ENCODE data around the gene TRANK1.
"Not testable (repeated sequence)": the region's sequence is repeated elsewhere in the genome, so short reads cannot be mapped to it uniquely, and the experiment has no call there.

TRANK1 gene

DNA sequence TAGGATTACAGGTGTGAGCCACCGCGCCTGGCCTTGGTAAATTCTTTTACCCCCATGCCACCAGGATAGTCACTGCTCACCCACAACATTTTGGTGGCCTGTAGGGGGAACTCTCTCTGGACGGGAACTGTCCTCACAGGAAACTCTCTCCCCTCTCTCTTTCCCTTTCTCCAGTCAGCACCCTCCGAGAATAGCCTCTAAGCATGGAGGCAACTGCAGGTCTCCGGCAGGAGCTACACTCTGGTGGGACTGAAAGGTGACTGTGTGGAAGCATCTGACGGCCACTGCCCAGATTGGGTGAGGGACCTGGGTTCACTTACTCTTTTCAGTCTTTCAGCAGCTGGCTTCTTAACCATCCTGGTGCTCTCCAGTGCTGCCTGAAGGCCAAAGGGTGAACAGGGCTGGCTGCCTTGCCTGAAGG, 21.3 kb downstream of the TRANK1 start:
- DNase-seq (ENCODE audit: extremely low read depth in 1 of 2, low read depth in 1 of 2), result no peak

DNA sequence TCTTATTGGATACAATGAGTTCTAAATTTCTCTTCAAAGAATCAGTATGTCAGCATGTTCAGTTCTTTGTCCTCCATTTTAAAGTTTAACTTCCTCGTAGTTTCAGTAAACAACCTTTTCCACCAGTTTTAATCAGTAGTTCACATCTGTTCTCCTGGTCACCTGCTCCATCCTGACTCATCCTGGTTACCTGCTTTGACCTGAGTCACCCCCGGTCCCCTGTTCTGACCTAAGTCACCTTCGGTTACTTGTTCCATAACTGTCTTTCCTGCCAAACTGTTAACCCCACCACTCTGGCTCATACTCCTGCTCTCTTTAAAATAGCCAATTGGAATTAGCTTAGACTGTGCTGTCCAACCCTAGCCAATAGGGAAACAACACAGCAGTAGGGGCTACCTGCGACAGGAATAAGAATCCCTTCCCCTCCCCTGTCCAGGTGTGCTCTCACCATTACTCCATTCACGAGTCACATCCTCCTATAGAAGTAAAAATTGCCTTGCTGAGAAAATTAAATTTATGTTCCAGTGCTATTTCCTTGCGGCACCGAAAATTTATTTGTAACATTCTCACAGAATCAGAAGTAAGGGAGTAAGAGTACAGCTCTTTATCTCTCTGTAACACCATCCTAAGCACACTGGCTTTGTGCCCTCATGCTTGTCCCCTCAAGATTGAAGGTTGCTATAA, 23.8 kb downstream of the TRANK1 start:
- no peak for DNase-seq (ENCODE audit: extremely low read depth in 1 of 2, low read depth in 1 of 2)

DNA sequence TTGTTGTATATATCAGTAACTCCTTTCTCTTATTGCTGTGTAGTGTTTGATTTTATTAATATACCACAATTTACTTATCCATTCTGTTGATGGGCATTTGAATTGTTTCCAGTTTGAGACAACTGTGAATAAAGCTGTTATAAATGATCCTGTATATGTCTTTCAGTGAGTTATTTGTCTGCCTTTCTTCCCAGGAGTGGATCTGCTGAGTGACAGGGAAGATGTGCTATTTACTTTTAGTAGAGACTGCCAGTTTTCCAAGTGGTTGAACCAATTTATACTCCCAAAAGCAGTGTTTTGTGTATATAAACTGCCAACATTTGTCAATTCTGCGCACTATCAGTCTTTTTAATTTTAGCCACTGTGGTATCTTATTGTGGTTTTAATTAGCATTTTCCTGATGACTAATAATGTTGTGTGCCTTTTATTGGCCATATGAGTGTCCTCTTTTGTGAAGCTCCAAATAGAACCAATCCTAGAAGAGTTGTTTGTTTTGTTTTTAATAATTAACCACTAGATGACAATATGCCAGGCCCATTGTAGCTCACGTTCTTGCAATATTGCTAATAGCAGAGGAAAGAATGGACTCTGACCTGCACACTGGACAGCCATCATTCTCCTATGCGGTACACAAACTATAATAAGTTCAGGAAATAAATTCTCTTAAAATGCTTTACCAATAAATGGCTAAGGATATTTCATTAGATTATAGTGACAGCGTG, 25.3 kb downstream of the TRANK1 start:
- DNase-seq (ENCODE audit: extremely low read depth in 1 of 2, low read depth in 1 of 2), result no peak

DNA sequence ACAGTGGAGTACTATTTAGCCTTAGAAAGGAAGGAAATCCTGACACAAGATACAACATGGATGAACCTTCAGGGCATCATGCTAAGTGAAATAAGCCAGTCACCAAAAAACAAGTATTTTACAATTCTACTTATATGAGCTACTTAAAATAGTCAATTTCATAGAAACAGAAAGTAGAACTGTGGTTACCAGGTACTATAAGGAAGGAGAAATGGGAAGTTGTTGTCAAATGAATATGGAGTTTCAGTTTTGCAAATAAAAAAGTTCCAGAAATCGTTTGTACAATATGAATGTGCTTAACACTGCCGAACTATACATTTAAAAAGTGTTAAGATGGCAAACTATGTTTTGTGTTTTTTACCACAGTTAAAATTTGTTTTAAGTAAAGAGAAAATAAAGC, 26.8 kb downstream of the TRANK1 start:
- no peak for DNase-seq (ENCODE audit: extremely low read depth in 1 of 2, low read depth in 1 of 2)

DNA sequence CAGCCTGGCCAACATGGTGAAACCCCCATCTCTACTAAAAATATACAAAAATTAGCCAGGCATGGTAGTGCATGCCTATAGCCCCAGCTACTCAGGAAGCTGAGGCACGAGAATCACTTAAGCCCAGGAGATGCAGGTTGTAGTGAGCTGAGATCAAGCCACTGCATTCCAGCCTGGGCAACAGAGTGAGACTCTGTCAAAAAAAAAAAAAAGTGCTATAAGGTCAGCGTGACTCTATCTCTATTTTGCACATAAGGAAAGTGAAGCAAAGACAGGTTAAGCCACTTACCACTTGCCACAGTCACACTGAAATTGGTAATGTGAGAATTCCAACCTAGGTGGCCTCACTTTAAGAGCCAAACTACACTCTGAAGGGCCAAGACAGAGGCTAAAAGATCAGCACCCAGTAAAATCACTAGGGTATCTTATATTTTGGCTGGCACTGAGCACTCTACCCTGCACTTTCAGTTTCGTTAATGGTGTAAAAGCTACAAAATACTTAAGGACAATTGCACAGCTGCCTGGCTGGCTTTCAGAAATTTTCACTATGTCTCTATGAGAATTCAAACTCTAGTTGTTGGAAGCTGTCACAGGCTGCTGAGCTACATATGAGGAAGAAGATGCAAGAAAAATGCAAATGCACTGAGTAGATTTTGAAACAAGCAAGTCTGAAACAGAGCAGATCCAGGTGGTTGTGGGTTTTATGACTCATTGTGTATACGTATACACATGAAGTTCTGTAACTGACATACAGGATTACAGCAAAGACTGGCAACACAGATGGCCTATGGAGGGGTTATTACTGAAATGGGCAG, 32.7 kb downstream of the TRANK1 start:
- DNase-seq (ENCODE audit: extremely low read depth in 1 of 2, low read depth in 1 of 2), result no peak

DNA sequence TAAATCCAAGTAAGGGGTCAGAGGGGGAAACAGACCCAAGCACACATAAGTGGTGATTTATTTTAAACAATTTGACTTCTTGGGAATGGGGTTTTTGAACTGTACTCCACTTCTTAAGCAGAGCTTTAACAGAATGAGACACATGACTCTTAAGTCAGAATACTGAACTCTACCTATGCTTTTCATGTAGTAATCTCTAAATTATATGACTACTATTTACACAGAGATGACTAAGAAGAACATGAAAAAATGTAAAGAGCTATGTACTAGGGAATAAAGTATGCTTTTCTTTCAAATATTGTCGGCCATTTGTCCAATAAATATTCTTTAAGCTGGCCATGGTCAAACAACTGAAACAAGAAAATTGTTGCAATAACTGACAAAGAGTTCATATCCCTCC, 35.2 kb downstream of the TRANK1 start:
- DNase-seq (ENCODE audit: extremely low read depth in 1 of 2, low read depth in 1 of 2), result no peak

DNA sequence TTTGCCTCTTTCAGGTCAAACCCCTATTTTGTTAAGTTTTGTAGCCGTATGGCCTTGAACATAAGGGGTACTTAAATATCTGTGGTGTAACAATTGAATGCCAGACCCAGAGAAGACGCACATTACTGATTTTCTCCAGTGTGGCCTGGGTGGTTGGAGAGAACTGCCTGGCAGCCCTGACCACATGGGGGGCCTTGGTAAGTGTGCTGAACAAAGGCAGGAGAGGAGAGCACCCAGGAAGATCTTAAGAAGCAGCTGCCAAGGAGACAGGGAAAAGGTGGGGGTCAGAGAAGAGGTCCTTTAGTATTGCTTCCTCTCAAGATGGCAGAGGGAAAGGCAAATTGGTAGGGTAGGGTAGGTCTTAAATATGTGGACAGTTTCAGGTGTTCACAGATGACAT, 35.7 kb downstream of the TRANK1 start:
- no peak for DNase-seq (ENCODE audit: extremely low read depth in 1 of 2, low read depth in 1 of 2)

DNA sequence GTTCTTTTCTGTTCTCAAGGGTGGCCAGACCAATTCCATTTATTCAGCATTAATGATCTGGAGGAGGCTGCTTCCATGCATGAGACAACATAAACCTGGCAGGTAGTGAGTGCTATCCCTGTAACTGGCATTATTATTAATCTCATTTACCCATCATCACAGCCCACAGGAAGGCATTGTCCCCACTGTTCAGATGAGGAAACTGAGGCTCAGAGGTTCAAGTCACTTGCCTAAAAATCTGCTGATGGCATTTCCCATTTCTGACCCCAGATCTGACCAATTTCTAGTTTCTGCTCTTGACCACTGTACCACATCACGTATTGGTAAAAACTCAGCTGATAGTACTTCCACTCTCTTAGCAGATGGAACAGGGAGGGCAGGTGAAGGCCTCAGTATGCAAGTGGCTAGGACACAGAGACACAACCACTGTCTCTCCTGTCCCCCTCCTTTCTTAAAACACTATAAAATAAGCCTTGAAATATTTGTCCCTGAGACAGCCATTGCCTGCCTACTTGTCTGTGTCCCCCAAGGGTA, 36.1 kb downstream of the TRANK1 start:
- no peak for DNase-seq (ENCODE audit: extremely low read depth in 1 of 2, low read depth in 1 of 2)

DNA sequence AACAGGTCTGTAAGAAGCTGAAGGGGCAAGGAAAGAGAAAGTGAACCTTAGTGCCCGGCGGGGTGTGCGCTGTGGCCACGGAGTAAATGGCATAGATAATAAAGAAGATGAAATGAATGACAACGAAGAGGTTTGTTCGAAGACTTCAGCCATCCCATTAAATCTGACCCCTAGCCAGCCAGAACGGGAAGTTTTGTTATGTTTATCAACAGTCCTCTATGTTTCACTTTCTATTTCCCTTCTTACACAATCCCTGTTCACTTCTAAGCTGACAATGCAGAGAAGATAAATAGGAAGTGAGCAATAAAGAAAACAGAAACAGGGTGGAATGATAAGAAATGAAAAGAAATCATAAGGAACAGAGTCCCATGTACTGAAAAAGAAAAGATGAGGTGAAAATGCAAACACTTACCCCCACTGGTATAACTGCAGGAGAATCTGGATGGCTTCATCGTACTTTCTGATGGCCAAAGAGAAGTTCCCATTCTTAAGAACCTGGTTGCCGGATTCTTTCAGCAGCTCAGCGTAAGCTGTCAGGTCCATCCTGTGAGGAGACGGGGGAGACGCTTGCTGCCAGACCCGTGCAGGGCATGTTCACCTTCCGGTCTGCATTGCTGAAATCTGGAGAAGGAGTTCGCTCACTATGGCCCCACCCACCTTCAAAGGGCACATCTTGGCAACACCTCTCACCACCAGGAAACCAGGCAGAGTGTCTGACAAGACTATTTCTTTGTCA, 36.8 kb downstream of the TRANK1 start:
- peak; percentile 16 to 53 for DNase-seq (ENCODE audit: extremely low read depth in 1 of 2, low read depth in 1 of 2)

DNA sequence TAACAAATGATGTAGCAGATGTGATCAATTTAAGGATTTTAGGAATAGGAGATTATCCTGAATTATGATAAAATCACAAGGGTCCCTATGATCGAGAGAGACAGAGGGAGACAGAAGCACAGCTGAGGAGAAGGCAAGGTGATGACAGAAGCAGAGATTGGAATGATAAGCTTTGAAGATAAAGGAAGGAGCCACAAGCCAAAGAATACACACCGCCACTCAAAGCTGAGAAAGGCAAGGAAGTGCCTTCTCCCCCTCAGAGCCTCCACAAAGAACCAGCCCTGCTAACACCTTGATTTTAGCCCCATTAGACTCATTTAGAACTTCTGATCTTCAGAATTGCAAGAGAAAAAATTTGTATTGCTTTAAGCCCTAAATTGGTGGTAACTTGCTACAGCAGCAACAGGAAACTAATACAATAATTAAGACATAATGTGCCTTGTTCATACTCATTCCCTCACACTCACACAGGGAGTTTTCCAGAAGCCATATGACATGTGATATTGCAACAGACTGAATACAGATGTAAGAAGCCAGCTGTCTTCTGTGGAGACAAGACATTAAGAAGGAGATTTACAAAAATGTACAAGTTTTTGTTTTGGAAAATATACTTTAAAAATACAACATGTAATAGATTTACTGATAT, 38.2 kb downstream of the TRANK1 start:
- DNase-seq (ENCODE audit: extremely low read depth in 1 of 2, low read depth in 1 of 2), result no peak

DNA sequence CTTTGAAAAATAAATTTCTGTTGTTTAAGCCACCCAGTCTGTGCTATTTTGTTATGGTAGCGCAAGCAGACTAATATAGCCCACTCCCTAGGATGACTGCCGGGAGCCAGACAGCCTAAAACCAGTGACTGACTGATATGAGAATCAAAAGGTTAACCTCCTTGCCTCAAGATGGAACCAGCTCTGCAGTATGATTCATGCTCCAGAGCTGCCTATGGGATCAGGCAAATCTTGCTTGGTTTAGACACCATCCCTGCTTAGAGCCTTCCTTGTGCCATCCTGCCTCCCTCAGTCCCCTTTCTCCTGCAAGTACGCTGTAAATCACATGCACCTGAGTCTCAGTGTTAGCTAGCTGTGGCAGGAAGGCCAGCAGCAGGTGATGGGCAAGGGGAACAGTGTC, 39.3 kb downstream of the TRANK1 start:
- DNase-seq (ENCODE audit: extremely low read depth in 1 of 2, low read depth in 1 of 2), result no peak

DNA sequence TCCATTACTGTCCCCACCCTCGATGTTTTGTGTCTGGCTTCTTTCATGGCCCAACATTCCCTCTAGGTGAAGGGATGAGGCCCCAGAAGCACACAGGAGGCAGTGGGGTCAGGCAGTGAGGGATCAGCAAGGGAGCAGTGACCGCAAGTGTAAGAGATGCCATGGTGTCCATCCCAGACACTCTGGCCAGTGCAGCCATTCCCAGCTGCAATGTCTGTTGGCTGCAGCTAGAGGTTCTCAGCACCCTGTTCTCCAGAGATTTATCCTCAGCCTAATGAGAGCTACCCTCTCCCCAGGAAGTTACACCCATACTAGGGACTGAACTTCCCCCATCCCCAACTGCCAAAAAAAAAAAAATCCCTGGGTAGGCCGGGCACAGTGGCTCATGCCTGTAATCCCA, 40.2 kb downstream of the TRANK1 start:
- no peak for DNase-seq (ENCODE audit: extremely low read depth in 1 of 2, low read depth in 1 of 2)

DNA sequence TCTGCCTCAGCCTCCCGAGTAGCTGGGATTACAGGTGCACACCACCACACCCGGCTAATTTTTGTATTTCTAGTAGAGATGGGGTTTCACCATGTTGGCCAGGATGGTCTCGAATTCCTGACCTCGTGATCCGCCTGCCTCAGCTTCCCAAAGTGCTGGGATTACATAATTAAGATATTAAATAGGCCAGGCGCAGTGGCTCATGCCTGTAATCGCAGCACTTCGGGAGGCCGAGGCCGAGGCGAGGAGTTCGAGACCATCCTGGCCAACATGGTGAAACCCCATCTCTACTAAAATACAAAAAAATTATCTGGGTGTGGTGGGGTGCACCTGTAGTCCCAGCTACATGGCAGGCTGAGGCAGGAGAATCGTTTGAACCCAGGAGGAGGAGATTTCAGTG, 40.8 kb downstream of the TRANK1 start:
- not testable (repeated sequence) for DNase-seq (ENCODE audit: extremely low read depth in 1 of 2, low read depth in 1 of 2)

DNA sequence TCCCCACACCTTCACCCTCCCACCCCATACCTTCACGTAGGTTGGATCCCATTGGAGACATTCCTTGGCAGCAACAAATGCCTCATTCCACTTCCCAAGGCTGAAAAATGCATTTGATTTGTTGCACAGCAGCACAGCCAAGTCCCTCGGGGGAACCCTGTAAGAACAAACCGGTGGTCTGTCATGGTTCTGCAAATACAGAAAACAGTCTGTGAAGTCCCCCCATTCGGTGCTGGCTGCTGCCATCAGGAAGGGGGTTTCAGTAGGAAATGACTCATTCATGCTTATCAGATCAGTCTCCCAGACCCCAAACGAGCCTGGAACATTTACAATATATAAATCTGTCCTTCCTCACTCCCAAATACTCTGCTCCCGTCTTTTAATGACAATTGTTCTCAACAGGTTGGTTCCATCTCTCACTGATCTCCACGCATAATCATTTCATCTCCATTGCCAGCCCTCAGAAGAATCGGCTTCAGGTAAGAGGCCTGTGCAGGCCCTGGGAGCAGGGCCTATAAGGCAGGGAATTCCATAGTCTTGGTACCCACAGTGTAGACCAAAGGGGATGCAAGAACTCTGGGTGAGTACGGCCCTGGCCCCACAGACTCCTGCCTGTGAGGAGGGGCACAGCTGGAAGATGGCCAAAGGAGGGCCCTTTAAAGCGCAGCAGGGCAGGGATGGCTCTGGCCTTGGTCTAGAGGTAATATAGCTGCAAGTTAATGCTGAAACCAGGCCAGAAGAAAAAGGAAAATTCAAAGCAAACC, 41.6 kb downstream of the TRANK1 start:
- DNase-seq (ENCODE audit: extremely low read depth in 1 of 2, low read depth in 1 of 2), result no peak

DNA sequence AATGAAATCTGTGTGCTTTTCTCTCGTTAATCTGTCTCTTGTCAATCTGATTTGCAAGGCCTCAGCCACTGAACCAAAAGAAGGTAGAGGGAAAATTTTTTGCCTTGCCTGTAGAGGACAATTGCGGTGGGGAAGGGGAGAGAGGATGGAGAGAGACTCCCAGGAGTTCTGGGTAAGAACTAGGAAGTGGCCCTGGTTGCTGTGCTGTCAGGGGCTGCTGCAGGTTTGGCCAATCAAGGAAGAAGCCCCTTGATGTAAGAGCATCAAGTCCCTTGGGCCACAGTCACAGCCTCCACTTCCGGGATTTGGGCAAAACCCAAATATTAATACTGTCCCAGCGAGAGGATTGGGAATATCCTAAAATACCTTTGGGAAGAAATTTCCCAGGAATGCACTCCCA, 43.3 kb downstream of the TRANK1 start:
- no peak for DNase-seq (ENCODE audit: extremely low read depth in 1 of 2, low read depth in 1 of 2)

DNA sequence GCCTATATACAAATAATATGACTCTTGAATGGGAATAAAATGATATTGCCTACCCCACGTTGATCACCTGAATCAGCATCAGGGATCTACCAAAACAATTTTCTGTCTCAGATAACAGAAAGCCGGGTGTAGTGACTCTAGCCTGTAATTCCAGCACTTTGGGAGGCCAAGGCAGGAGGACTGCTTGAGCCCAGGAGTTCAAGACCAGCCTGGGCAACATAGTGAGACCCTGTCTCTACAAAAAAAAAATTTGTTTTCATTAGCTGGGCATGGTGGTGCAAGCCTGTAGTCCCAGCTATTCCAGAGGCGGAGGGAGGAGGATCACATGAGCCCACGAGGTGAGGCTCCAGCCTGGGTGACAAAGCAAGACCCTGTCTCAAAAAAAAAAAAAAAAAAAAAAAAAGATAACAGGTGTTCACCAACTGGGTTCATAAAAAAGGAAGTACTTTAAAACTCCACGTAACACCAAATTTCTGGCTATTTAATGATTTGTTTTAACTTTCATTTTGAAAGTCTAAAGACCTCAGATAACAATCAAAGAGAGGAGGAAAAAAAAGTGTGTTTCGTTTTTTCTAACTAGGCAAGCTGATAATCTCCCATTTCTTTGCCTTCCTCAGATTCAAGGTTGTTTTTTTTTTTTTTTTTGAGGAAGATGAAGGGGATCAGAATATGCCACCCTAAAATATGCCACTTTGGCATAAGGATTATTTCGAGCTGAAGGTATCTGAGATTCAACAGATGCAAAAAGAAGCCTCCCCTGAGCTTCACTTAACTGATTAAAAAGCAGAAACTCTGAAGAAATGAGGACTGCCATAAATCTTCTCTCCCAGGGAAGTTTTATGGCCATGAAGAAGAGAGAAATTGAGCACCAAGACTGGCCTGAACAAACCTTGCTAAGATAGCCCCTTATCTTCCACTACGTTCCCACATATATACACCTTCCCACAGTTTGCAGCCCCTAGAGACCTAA, 44.1 kb downstream of the TRANK1 start:
- no peak for DNase-seq (ENCODE audit: extremely low read depth in 1 of 2, low read depth in 1 of 2)

DNA sequence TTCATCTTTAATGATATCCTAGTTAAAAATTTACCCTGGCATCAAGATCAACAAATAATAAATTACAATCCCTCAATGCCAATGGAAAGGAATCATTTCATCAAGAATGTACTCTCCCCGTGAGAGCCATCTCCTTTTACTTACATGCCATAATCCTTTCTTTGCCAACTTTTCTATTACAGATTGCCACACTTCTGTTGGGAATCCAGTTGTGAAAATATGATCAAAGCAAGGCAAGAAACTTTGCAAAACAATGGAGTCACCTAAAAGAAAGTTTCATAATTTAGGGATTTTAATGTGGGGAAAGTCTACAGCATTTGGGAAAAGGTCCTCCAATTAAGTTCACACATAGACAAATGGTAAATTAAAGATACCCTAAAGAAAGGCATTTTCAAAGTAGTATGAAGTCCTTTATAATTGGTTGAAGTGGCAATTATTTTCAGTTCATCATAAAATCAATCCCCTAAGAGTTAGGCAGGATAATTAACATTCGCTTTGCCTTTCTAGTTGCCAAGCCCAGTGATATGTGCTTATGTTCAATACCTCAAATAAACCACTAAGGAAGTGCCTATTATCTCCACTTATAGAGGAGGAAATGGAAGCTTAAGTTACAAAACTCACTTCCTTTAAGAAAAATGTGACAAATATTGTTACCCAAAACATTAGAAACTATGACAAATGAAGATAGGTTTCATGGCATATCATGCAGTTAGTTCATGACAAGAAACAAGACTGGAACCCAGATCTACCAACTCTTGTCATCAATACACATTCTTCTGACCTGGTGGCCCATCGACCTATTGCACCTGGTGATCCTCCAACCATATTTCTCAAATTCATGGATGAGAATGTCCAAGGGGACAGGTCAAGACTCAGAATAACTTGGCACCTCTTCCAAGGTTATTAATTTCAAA, 49.1 kb downstream of the TRANK1 start:
- DNase-seq (ENCODE audit: extremely low read depth in 1 of 2, low read depth in 1 of 2), result no peak

Data from stimulated activated CD8-positive, alpha-beta memory T cell treated with anti-CD3 and anti-CD28 coated beads, Interleukin-7, amount 100 ng/mL, for 48 hours (primary cell).